GM21723 (cell line): ENCODE data around the gene KRT76.
"Not testable (repeated sequence)": the region's sequence is repeated elsewhere in the genome, so short reads cannot be mapped to it uniquely, and the experiment has no call there.

Source experiments
- ATAC-seq: cut with Tn5 transposase; IDR thresholded peaks from one replicate; pipeline ENCODE4 v1.9.1; 2021; ENCODE audit warnings: mild to moderate bottlenecking, moderate library complexity; ENCODE audit not compliant: unreplicated experiment

KRT76 gene

GRCh38 chr12:52798671-52799504 is 21.7 kb upstream of the KRT76 start:
- ATAC-seq, result no peak

GRCh38 chr12:52798003-52798670 is 21.0 kb upstream of the KRT76 start:
- no peak for ATAC-seq

- ATAC-seq, result no peak
Observed at GRCh38 chr12:52797529-52797894, 20.4 kb upstream of the KRT76 start.

DNA sequence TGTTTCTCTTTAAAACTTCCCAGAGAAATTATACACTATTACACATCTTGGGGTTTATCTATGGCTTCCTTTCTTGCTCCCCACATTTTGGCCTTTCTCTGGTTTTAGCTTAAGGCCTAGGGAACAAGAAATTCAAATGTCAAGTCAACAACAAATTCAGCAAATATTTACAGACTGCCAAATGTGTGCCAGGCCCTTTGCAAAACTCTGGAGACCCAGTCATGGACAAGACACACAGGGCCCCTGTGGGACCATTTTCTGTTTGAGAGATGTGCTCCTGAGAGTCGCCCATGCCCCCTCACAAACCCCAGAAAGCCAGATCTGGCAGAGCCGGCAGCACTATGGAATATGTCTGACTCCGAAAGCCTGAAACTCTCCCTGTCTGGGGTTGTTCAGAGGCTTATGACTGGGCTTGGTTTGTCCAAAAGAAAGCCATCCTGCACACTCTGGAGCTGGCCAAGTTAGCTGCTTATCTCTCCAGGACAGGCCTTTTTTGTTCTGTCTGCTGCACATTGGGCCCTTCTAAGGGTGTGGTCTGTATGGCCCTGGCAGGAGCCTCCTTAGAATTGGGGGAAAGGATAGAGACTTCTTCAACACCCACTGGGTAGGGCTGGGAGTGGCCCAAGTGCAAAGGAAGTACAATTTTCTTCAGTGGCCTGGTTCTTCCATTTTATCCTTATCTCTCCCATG is 19.8 kb upstream of the KRT76 start:
- no peak for ATAC-seq

GRCh38 chr12:52796429-52796794 is 19.3 kb upstream of the KRT76 start:
- ATAC-seq, result no peak

DNA sequence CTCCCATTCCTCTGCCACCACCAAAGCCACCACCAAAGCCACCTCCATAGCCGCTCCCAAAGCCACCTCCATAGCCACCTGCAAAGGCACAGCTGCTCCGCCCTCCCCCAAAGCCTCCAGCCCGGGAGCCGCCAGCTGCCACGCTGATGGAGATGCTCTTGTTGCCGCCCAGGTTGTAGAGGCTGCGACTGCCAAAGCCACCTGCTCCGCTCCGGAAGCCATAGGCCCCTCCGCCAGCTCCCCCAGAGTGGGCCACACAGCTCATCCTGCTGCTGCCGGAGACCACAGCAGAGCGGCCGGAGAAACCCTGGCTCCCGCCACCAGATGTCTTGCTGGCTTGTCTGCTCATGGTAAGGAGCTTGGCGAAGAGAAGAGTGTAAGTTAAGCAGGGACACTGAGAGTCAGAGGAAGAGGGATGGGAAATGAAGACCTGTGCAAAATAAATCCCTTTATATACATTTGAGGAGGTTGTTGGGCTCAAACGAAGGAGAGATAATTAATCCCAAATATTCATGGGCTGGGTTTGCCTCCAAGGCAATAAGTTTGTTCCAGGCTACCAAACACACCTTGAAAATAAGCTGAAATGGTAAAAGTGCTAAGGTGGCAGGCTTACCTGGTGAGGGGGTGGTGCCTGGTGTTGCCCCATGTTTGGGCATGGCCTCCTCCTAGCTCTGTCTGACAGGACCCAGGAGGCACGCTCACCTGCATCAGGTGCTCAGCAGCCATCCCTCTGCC is 18.7 kb upstream of the KRT76 start, which contains the start of gene KRT3:
Gene KRT3, minus strand, starts transcription at position 424 of the 735 bp plus-strand sequence. Its CDS starts 75 bp downstream, at position 349.
- ATAC-seq, result no peak

GRCh38 chr12:52795332-52795674 is 18.2 kb upstream of the KRT76 start:
- not testable (repeated sequence) for ATAC-seq

GRCh38 chr12:52794479-52795331 is 17.6 kb upstream of the KRT76 start:
- ATAC-seq, result no peak

DNA sequence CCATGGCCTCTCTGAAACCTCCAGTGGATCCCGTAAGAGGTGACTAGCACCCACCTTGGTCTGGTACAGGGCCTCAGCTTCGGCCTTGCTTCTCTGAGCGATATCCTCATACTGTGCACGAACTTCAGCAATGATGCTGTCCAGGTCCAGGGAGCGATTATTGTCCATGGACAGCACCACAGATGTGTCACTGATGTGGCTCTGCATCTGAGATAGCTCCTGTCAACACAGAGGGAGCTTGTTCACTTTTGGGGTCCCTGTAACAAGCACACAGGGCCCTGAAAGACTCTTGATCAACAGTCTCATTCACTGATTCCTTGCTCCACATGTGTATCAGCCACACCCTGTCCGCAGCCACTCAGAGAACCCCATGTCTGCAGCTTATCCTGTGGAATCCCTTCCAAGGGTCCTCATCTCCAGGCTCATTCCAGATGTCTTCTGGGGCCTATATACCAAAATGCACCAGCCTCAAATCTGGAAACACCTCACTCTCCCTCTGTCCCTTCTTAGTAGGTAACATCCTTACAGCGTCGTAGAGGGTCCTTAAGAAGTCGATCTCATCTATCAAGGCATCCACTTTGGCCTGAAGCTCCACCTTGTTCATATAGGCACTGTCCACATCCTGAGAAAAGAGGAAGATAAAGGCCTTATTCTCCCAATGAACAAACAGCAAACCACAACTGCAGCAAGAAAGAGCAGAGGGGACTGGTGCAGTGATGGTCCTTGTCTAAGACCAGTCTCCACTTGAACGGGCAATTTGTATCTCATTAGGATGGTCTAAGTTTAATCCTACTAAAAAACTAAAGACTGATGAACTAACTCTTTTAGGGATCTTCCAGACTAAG is 15.3 kb upstream of the KRT76 start:
- ATAC-seq, result no peak

DNA sequence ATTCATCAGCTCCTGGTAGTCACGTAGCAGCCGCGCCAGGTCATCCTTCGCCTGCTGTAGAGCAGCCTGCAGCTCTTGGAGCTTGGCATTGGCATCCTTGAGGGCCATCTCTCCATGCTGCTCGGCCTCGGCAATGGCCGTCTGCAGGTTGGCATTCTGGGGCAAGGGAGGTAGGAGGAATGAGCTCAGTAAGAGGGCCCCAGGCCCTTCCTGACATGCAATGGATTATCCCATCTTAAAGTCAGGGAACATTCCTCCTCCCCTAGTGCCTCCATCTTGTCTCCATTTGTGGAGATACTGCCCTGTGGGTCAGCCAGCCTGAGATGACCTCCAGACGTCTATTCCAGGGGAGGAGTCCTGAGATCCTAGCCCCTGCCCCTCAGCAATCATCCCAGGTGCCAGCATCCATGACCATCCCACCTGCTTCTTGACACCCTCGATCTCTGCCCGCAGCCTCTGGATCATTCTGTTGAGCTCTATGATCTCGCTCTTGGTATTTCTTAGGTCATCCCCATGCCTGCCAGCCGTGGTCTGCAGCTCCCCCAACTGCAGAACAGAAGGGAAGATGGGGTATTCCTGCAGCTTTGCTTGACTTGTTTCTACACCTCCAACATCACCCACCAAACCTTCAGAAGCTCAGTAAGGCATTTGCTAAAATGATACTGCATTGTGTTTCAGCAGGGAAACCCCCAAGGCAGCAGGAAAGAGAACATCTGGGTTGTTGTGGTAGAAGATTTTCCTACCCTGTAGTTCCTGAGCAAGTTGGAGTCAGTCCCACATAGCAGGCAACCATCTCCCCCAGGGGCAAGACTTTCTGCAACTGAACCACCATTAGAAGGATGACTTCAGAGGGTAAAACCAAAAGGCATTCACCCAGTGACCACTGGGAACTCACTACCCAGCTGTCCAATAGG is 14.4 kb upstream of the KRT76 start:
- ATAC-seq, result no peak

- no peak for ATAC-seq
Observed at GRCh38 chr12:52790427-52791270, 13.5 kb upstream of the KRT76 start.

- no peak for ATAC-seq
Observed at GRCh38 chr12:52789637-52790426, 12.7 kb upstream of the KRT76 start.

DNA sequence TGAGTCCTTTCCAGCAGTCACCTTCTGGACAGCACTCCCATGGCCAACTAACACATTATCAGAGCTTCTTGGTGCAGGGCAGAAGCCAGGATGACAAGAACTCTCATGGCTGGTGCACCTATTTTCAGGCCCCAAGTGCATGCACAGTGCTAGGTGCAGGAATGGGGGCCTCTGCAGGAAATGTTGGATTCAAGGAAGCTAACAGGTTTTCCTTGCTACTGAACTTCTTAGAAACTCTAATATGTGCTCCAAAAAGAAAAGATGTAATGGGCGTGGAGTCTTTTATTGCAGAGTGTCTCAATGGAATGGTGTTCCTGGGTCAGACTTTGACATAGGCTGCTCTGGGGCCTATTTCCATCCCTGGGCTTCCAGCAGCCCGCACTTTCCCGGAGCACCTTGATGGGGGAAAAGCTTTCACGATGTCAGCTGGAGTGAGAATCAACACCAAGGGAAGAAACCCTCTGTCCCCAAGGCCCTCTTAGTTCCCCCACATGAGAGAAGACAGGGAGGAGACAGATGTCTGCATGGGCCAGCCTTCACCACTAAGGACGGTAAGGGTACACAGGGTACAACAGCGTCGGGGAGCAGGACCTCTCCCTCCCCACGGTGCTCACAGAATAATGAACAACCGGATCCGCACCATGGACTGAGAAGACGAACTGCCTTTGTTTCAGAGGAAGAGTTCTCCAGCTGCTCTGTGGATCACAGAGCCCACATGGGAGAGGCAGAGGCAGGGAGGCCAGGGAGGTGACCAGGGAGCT is 11.9 kb upstream of the KRT76 start:
- no peak for ATAC-seq

DNA sequence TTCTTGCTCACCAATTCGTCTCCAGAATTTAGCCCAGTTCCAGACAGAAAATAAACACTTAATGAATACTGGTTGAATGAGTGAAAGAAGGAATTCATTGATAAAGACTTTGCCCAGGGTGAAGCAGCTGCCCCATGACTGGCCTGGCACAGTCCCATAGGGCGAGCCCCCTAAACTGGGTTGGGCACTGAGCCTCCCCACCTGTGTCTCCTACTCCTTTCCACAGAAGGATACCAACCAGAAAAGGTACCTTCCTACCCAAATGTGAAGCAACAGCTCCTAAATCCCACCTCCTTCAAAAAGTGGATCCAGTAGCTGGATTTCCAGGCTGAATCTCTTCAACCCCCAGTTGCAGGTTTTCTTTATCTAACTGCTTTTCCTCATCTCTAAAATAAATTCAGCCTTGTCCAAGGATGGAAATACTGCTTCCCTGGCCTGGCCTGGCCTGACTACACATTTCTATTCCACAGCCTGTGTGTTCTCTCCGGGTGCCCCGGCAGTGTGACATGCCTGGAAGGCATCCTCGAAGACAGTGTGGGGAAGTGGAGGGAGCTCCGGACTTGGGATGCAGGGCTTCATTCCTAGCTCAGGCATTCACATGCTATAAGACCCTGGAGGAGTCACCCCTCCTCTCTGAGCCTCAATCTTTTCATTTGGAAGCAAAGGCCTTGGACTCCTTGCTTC is 11.2 kb upstream of the KRT76 start:
- no peak for ATAC-seq
